HG02840 (cell line): ENCODE results near the gene AASDH.

Source experiments
- ATAC-seq: cut with Tn5 transposase; IDR thresholded peaks from one replicate; pipeline ENCODE4 v1.9.1; 2021; ENCODE audit warnings: mild to moderate bottlenecking, moderate library complexity, moderate number of reproducible peaks; ENCODE audit not compliant: unreplicated experiment, low FRiP score

The AASDH gene

DNA sequence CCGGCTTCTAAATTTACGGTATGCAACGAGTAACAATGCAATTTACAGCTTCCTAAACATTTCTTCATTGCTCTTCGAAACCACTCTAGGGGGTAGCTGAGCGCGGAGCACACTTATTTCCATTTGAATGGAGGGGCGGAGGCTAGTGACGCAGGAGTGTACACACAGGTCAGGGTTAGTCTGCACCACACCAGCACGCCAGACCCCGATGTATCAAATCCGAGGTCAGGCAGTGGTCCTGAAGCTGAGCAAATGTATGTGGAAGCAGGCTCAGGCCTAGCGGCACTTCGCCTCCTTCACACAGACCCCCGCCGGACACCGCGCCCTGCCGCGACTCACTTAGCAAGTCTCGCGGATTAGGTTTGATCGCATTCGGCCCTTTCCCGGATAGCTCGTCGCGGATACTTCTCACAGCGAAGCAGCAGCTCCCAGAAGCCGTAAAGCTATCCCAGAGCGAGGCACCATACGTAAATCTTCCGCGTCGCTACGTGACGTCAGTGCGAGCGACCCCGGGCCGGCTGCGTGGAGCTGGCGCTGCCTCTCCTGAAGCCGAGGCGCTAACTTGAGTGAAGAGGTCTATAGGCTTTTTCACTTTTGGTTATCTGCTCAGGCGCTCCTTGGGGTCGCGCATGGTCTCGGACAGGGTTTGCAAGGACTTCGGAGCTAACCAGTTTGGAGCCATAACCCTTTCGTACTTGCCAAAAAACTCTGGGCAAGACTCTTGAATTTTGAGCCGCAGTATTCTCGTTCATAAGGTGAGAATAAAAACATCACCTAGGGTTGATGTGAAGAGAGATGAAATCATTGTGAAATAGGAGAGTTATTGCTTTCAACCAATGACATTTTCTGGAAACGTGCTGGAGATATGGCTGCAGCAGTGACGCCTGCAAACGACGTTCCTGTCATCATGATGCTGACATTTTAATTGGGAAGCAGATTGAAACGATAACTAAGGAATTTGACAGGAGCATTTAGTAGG, at the start of gene AASDH:
Gene AASDH, minus strand, starts transcription at position 469 of the 979 bp plus-strand sequence. CDS start 3,192 bp downstream, outside the sequence.
- ATAC-seq: peak; percentile 97

- ATAC-seq: peak; percentile 71
Observed at GRCh38 chr4:56435140-56435926, 48.0 kb upstream of the AASDH start, which contains the start of gene PPAT. TSS of gene PPAT (minus strand) at chr4:56435615. CDS start at chr4:56435477, 138 bp downstream.

DNA sequence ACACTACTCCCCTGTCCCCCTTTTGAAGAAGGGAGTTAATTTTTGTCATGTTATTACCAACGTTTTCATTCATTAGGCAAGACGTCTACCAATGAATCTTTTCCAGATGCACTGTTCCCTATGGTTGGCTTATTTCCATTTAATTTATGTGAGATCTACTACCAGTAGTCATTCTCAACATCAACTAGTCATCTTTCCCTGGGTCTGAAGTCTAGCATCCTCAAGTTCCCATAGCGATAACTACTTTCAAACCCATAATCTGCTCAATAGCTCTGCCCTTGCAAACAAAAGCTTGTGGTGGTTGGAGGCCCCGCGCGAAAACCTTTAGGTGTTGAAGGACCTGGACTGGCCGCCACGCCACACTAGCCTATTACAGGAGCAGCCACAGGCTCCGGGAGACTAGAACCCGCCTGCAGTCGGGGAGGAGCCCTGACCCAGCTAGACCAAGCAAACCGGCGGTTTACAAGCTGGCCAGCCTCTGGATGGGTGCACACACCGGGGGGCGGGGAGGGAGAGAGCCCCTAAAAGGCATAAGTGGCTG, 47.4 kb upstream of the AASDH start:
- ATAC-seq: peak; percentile 6

DNA sequence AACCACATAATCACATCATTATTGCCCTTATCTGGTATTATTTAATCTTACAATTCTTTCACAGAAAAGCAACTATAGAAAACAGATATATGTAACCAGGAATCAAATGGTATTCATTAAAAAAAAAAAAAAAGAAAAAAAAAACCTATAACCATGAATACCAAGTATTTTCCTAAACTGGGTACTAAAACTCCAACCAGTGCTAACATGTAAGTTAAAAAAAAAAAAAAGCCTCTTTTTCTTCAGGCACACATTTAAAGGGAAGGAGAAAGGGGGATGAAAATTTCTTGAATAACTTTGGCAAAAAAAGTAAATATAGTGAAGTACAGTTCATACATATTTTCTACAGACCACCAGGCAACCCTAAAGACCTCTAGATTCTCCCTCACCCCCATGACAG, 46.0 kb upstream of the AASDH start:
- no peak for ATAC-seq

DNA sequence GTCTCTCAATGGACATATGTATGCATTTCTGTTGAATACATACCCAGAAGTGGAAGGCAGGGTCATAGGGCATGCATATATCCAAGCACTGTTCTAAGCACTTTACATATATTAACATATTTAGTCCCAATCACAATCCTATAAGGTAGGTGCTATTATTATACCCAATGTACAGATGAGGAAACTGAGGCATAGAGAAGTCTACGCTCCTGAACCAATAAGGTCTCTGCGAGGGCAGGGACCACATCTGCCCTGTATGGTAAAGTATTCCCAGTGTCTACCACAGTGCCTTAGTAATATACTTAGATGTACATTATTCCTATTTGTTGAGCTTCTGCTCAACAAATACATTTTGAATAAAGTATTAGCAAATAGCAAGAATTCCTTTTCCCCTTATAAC, 42.9 kb upstream of the AASDH start:
- no peak for ATAC-seq

DNA sequence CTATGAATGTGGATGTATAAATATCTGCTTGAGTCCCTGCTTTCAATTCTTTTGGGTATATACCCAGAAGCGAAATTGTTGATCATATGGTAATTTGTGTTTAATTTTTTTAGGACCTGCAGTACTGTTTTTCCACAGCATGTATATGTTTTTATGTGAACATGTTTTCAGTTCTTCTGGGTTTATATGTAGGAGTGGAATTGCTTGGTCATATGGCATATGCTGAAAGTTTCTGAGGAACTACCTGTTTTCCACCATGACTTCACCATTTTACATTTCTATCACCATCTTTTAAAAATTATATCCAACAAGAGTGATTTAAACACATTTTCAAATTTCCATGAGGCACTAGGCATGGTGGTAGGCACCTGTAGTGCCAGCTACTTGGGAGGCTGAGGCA, 39.9 kb upstream of the AASDH start:
- no peak for ATAC-seq

- peak; percentile 75 for ATAC-seq
Observed at GRCh38 chr4:56426273-56426672, 39.0 kb upstream of the AASDH start.

GRCh38 chr4:56425518-56425917, 38.2 kb upstream of the AASDH start:
- ATAC-seq: no peak

DNA sequence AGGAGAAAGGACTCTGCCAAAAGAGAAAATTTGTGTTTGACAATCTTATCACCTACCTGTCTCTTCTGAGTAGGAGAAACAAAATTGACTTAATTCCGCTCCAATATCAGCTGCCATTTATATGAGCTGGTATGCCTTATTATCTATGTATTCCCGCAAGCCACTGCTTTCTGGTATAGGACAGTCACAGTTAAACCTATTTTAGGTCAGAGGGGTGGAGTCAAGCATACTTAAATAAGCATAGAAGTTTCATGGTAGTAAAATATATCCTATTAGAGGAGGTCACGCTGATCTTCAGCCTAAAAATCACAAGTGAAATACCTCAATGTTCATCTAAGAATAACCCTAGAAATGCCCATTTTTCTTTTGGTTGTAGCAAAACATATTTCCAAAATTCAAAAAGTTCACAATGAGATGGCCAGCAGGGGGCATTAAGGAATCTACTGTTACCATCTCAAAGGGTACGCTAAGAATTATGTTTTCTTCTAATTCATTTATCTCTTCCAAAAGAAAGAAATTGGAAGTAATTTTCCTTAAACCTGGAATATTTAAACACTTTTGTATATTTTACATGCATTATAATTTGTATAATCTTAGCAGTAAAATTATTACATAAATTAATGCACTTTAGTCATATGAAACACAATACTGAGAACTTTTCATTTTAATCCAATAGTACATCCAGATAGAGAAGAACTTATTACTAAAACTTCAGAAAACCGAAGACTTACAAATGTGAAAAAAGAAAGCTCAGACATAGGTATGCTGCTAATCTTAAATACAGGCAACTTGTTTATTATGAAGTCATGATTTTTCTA, 37.6 kb upstream of the AASDH start:
- no peak for ATAC-seq

- ATAC-seq: no peak
Observed at GRCh38 chr4:56424176-56424575, 36.9 kb upstream of the AASDH start.

- no peak for ATAC-seq
Observed at GRCh38 chr4:56417396-56417795, 30.1 kb upstream of the AASDH start.

DNA sequence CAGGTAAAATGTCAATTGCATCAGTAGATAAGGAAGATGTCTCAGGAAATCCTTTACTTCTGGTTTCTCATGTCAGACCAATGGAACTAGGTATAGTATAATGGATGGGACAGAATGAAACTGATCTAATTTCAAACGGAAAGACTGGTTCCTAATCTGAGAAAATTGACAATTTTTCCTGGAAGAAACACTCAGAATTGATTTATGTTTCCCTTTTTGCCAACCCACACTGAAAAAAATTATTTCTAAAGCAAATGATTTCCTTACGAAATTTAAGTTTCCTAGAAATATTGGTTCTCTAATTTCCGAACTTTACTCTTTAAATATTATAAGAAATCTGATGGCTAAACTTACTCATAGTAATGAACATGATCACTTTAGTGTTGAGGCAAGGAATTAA, 29.1 kb upstream of the AASDH start:
- ATAC-seq: no peak

DNA sequence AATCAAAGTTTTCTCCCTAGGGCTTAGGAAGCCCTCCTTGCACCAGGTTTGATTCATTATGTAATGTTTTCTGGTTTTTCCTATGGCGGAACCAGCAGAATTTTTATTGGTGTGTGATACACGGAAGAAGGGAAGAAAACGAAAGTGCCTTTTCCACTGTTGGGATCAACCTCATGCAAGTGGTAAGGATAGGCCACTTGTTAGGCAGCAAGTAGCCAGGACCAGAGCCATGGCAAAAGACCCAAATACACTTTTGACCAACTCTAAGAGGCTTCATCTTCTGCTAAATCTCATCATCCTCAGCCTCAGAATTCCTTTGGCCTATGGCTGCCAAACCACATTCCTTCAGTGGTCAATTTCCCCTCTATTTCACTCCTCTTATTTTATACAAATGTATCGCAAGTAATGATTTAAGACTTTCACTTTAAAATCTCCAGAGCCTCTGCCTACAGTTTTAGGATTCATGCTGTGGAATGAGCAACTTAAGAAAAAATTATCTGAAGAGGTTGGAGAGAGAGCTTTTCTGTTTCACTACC, 26.9 kb upstream of the AASDH start:
- ATAC-seq: no peak

DNA sequence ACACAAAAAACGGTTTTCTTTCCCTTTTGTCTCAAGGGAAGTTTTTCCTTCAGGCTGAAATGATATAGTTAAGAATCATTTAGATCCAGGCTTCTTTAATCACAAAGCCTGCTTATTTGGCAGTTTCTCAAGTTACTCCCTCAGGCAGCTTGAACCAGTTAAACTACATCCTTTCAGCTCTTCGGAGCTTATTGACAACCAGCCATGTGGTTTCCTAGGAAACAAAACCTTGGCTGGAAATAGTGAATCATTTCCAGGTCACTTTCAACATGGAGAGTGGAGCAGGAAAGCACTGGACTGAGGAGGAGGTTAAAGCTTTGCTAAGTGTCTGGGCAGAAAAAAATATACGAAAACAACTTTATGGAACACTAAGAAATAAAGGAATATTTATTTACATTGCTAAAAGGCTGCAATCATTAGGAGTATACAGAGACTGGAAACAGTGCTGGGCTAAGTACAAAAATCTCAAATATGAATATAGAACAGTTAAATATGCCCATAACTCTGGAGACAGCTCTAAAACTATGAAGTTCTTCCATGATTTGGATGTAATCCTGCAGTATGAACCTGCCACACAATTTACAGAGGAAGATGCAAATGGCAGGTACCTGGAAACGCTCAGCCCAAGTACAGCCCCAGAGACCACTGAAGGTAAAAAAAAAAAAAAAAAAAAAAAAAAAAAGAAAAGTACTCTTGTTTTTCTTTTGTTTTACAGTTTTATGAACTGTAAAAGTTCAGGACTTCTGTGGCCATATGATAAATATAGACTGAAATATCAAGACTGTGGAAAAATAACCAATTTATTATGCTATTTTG, 23.2 kb upstream of the AASDH start:
- ATAC-seq: no peak

DNA sequence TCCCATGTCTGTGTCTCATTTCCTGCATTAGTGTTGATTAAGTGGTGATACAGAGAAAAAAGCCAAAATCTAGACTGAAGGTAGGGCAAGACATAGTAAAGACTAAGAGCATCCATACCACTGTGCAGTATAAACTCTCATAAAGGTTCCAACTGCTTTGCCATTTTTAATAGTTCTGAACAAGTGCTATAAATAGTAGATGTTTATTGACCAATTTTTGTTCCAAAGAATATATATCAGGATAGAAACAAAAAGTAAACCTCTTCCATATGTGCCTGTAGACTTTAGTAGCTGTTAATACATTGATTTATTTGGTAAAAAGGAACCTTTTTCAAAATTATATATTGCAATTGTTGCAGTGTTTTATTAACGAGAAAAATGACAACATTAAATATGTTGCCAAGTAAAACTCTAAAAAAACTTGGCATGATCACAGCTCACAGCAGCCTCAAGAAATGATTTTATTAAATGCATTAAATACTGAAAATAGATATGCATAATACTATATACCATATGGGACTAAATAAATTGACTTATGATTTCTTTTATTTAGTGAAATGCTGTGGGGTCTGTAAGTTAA, 22.3 kb upstream of the AASDH start:
- ATAC-seq: no peak

- no peak for ATAC-seq
Observed at GRCh38 chr4:56408978-56409377, 21.7 kb upstream of the AASDH start.

DNA sequence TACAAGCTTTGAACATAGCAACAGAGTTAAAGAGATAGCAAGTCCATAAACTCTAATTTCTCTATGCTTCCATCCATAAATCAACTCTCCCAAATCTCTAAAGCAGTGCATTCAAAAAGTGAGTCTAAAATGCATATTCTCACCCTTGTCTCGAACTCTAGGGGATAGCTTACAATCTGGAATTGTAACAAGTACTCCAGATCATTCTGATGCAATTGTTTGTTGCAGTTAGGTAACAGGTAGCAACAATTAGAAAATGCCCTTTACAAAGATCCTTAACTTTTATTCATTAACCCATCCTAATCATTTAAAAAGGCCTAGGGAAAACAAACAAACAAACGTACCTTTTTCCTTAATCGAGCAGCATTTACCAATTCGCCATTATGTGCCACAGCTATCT, 18.9 kb upstream of the AASDH start:
- ATAC-seq: no peak

GRCh38 chr4:56405016-56405415, 17.7 kb upstream of the AASDH start:
- no peak for ATAC-seq

GRCh38 chr4:56400560-56400959, 13.3 kb upstream of the AASDH start:
- no peak for ATAC-seq
